GM18517 (cell line): ENCODE data around the gene KIF26B.

Experiments
- ATAC-seq: cut with Tn5 transposase; IDR thresholded peaks from one replicate; pipeline ENCODE4 v1.9.1; 2021; ENCODE audit warnings: mild to moderate bottlenecking, moderate library complexity; ENCODE audit not compliant: unreplicated experiment

The KIF26B gene

GRCh38 chr1:245205864-245206263 is 51.1 kb downstream of the KIF26B start:
- no peak for ATAC-seq

- no peak for ATAC-seq
Observed at GRCh38 chr1:245207056-245207638, 52.4 kb downstream of the KIF26B start.

GRCh38 chr1:245207801-245208200 is 53.0 kb downstream of the KIF26B start:
- no peak for ATAC-seq

GRCh38 chr1:245209658-245210435 is 55.1 kb downstream of the KIF26B start:
- no peak for ATAC-seq

GRCh38 chr1:245211035-245211749 is 56.4 kb downstream of the KIF26B start:
- ATAC-seq = no peak

GRCh38 chr1:245211761-245212160 is 57.0 kb downstream of the KIF26B start:
- ATAC-seq = no peak

- no peak for ATAC-seq
Observed at GRCh38 chr1:245212221-245212710, 57.5 kb downstream of the KIF26B start.

- no peak for ATAC-seq
Observed at GRCh38 chr1:245213066-245213831, 58.5 kb downstream of the KIF26B start.

GRCh38 chr1:245215071-245215470 is 60.3 kb downstream of the KIF26B start:
- no peak for ATAC-seq

- ATAC-seq = no peak
Observed at GRCh38 chr1:245216366-245217115, 61.8 kb downstream of the KIF26B start.

DNA sequence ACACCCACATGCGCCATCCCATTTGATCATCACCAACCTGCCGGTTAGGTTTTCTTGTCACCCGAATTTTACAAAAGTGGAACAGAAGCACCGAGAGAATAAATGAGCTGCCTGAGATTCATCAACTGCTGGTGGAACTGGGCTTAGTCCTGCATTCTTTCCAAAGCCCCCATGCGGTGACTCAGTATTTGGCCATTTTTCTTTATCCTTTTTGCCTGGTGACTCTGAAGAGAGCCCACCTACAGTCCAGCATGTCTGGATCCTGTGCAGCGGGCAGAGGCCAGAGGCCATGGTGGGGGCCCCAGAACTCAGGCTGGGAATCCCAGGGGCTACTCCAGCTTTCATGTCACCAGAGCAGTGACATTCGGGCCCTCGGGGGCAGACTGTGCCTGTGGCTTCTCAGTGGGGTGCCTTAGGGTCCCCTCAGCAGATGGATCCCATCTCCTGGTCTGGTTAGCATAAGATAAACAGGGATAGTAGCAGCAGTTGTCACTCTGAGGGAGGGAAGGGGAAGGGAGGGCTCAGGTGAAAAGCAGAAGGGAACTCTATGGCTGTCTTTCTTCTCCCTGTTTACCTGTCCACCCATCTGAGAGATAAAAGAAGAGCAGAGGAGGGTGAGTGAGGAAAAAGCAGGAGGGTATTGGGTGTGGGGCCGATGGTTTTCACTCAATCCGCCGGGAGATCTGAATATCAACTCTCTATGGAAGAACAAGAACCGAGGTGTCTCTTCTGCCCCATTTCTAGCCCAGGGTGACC is 63.2 kb downstream of the KIF26B start:
- ATAC-seq = no peak

DNA sequence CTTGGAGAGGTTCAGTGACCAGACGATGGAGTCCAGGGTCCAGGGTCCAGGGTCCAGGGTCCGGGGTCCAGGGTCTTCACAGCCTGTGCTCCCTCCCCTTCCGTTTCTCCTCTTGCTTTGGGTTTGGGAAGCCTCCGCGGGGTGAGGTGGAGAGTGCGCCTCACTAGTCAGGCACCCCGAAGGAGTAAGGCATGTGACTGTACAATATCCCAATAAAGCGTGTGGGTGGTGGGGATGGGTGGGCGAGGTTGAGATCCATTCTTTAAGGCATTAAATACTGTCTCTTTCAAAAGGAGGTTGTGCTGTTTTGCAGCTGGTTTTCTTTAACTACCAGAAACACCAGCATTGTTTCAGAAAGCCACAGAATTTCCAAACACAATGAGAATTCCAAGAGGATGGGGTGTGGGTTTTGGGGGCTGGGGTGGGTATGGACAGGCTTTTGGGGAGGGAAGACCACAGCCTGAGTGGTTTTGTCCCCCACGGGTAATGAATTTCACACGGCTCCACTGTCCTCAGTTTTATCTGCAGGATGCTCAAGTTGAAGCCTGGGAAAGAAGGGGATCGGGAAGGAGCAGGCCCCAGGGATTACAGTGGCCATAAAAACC is 65.7 kb downstream of the KIF26B start:
- ATAC-seq = no peak

GRCh38 chr1:245221805-245222204 is 67.0 kb downstream of the KIF26B start:
- ATAC-seq = no peak

- ATAC-seq = no peak
Observed at GRCh38 chr1:245222931-245223595, 68.3 kb downstream of the KIF26B start.

- no peak for ATAC-seq
Observed at GRCh38 chr1:245225322-245226202, 70.8 kb downstream of the KIF26B start.

GRCh38 chr1:245226203-245226499 is 71.4 kb downstream of the KIF26B start:
- no peak for ATAC-seq

- ATAC-seq = no peak
Observed at GRCh38 chr1:245229051-245229450, 74.3 kb downstream of the KIF26B start.

DNA sequence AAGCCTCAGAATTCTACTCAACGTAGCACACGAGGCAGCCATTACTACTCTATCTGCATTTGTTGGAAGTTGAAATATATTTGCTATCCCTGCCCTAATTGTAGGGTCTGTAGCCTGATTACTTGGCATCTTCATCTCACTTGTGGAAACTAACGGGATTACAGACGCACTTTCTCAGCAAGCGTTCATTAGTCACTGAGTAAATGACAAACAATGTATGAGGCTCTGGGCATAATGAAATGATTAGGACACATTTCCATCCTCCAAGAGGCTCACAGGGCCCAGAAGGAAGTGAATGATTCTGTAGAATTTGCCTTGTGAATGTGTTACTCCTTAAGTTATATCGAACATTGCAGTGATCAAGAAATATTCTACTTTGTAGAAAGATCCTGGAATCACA is 78.1 kb downstream of the KIF26B start:
- ATAC-seq = no peak
